MM.1S (cell line): ENCODE data around the gene KRTAP20-3.

Experiments
- CTCF ChIP-seq: fragments of 300-600 bp; sonication (generic); IDR thresholded peaks from 2 replicates; pipeline ENCODE4 v1.5.1; 2016; ENCODE audit warnings: antibody characterized with exemption, low read length, mixed read lengths
- EZH2 ChIP-seq: fragments of 300-600 bp; sonication (generic); optimal IDR thresholded peaks from 2 replicates; pipeline ENCODE3; 2017; ENCODE audit warnings: low read depth, mild to moderate bottlenecking, antibody characterized with exemption, low read length, mixed read lengths
- EZH2phosphoT487 ChIP-seq: fragments of 300-600 bp; sonication (generic); IDR thresholded peaks from 2 replicates; pipeline ENCODE4 v1.6.1; 2018; ENCODE audit warnings: antibody characterized with exemption, low read length

GRCh38 chr21:30668776-30669175 is 26.1 kb downstream of the KRTAP20-3 start:
- TF ChIP-seq CTCF: no peak
- no peak for TF ChIP-seq EZH2
- TF ChIP-seq EZH2phosphoT487: no peak
